Measurements from ENCODE around the gene QSOX2. TPM values are rescaled to one million over a fixed set of nuclear protein-coding genes. Genes with fewer than 3 reads are reported as not detected.

The QSOX2 gene
- total RNA-seq, 2 experiments from 2014 or later, result 11.2 to 13.6 TPM

- Mint-ChIP-seq H3K9me3 (ENCODE audit: low read depth) (no peaks in the 10 kb centered on the region), H3K4me1 (no peaks in the 10 kb centered on the region), H3K36me3 (no peaks in the 10 kb centered on the region), H3K4me3 (no peak overlapping the region), H3K27ac (no peak overlapping the region), H3K27me3 (peaks cover 2% of the 10 kb centered on the region)
- CTCF ChIA-PET, result no interaction called here
- DNase-seq (no peak), ATAC-seq (no peak)
Observed at GRCh38 chr9:136160381-136160841, 85.2 kb downstream of the QSOX2 start.

DNA sequence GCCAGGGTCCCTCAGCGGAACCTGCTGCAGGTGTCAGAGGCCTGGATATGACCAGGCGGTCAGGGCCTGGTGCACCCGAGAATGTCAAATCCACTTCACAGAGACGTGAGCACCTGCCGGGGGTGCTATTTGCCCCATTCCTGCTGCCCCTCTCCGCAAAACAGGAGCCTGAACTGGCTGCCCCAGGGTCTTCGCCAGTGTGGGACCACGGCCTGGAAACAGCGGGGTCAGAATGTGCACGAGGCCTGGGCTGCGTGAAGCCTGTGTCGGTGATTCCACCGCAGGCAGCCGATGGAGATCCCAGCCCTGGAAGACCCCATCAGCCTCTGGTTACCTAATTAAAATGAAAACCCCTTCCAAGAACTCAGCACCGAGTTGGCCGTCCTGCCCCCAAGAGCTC, 85.8 kb downstream of the QSOX2 start:
- DNase-seq (no peak), ATAC-seq (no peak)
- Mint-ChIP-seq H3K9me3 (ENCODE audit: low read depth) (no peaks in the 10 kb centered on the region), H3K27ac (no peak overlapping the region), H3K4me1 (no peaks in the 10 kb centered on the region), H3K4me3 (no peak overlapping the region), H3K27me3 (peaks cover 2% of the 10 kb centered on the region), H3K36me3 (no peaks in the 10 kb centered on the region)
- CTCF ChIA-PET, result no interaction called here

GRCh38 chr9:136157477-136158265, 87.9 kb downstream of the QSOX2 start:
- Mint-ChIP-seq H3K27ac (no peak overlapping the region), H3K27me3 (no peaks in the 10 kb centered on the region), H3K4me3 (no peak overlapping the region), H3K4me1 (no peaks in the 10 kb centered on the region), H3K9me3 (ENCODE audit: low read depth) (no peaks in the 10 kb centered on the region), H3K36me3 (no peaks in the 10 kb centered on the region)
- DNase-seq, result no peak
- CTCF ChIA-PET, result no interaction called here
- no peak for ATAC-seq

Other genes with a start within 250 kb of the QSOX2 start
- gene NACC2, start 150.5 kb downstream of the QSOX2 start, total RNA-seq, result 1 to 10 TPM; 6.3 to 9.7 TPM
- 10 to 100 TPM; 42.5 to 44.5 TPM for gene TMEM250, start 126.9 kb downstream of the QSOX2 start, total RNA-seq
- gene LHX3, start 40.7 kb downstream of the QSOX2 start, total RNA-seq, result not detected
- gene CCDC187, start 58.3 kb upstream of the QSOX2 start, total RNA-seq, result not detected
- gene GPSM1, start 81.7 kb upstream of the QSOX2 start, total RNA-seq, result 1 to 10 TPM; 4.5 to 6.7 TPM
- gene DNLZ, start 117.9 kb upstream of the QSOX2 start, total RNA-seq, result 10 to 100 TPM; 22.4 to 23.7 TPM
- gene CARD9, start 127.9 kb upstream of the QSOX2 start, total RNA-seq, result 1 to 10 TPM in 1 of 2 experiments, under 1 TPM in 1; 0.50 to 3.1 TPM
- gene SNAPC4, start 154.4 kb upstream of the QSOX2 start, total RNA-seq, result 10 to 100 TPM; 12.4 to 17.0 TPM
- gene ENTR1, start 164.8 kb upstream of the QSOX2 start, total RNA-seq, result 10 to 100 TPM; 47.4 to 54.2 TPM
- 10 to 100 TPM; 64.0 to 76.5 TPM for gene PMPCA, start 164.8 kb upstream of the QSOX2 start, total RNA-seq
- gene INPP5E, start 194.0 kb upstream of the QSOX2 start, total RNA-seq, result 10 to 100 TPM; 20.0 to 21.4 TPM
- 10 to 100 TPM; 88.0 to 96.7 TPM for gene SEC16A, start 237.2 kb upstream of the QSOX2 start, total RNA-seq